NCI-H2196 (cell line): Measurements from ENCODE around the gene NXPH4.

Source experiments
- DNase-seq: peaks from one replicate; lab custom pipeline; 2025; ENCODE audit not compliant: unreplicated experiment; lab: John Stamatoyannopoulos, UW

Gene NXPH4

GRCh38 chr12:57270966-57271470, 54.4 kb downstream of the NXPH4 start:
- no peak for DNase-seq

- DNase-seq = no peak
These were observed 56.0 kb downstream of the NXPH4 start for GRCh38 chr12:57272337-57273151.

- DNase-seq = no peak
These were observed 56.9 kb downstream of the NXPH4 start for GRCh38 chr12:57273516-57273915.
